Esophagus squamous epithelium (tissue), 4 donors: ENCODE data around the gene ITGA8.

Experiments
- CTCF ChIP-seq, 6 experiments: fragments of 450-650 bp in 4 of 6; fragments of 200-600 bp in 2 of 6; sonication (generic) in 2 of 6; IDR thresholded peaks; one replicate each; pipeline ENCODE4 v1.5.1; 2016 to 2019; ENCODE audit warnings: antibody characterized with exemption in 6 of 6, mild to moderate bottlenecking in 4 of 6, moderate library complexity in 4 of 6
- POLR2A ChIP-seq, 4 donors: fragments of 450-650 bp; IDR thresholded peaks; one replicate each; pipeline ENCODE4 v1.6.1; 2017; ENCODE audit warnings: antibody characterized with exemption in 4 of 4, mild to moderate bottlenecking in 4 of 4, moderate library complexity in 3 of 4

GRCh38 chr10:15714847-15715246 is 4.9 kb downstream of the ITGA8 start:
- no peak for TF ChIP-seq CTCF (IDR thresholded peaks at IDR 0.05)
- no peak for TF ChIP-seq POLR2A (IDR thresholded peaks at IDR 0.05)
